Measurements from ENCODE around the gene DNPH1.

DNPH1 gene

GRCh38 chr6:43180985-43181384 lies 48.3 kb downstream of the DNPH1 start:
- DNase-seq = no peak

GRCh38 chr6:43180058-43180457 lies 49.2 kb downstream of the DNPH1 start:
- DNase-seq = no peak

- DNase-seq = no peak
Measured at GRCh38 chr6:43178951-43179830, 50.1 kb downstream of the DNPH1 start.

GRCh38 chr6:43178150-43178549 lies 51.1 kb downstream of the DNPH1 start:
- no peak for DNase-seq

- no peak for DNase-seq
Measured at GRCh38 chr6:43176423-43176786, 52.9 kb downstream of the DNPH1 start.

- DNase-seq = no peak
Measured at GRCh38 chr6:43175676-43176422, 53.4 kb downstream of the DNPH1 start.
